ENCODE measurements around the gene CYRIA. TPM values are rescaled to one million over a fixed set of nuclear protein-coding genes. Genes with fewer than 3 reads are reported as not detected.
A peak's percentile ranks its signal among the peaks of the same experiment; 100 is the strongest.

The CYRIA gene
- total RNA-seq: 7.4 and 10.2 TPM in 2 replicates
- polyA plus RNA-seq: 3.6 and 6.3 TPM in 2 replicates
- 3.1 and 4.1 TPM in 2 replicates for polyA plus RNA-seq (2012)
- 1.1 TPM in 1 of 2 replicates, not detected in the other for polyA minus RNA-seq (ENCODE audit: low replicate concordance)

GRCh38 chr2:16665748-16666448, at the start of gene CYRIA:
Gene CYRIA (minus strand): TSS chr2:16665834. CDS start chr2:16588119, 77,715 bp downstream.
- no peaks in the 10 kb centered on the region for H3K27me3 ChIP-seq (ENCODE audit: control insufficient read depth, insufficient read depth, low read length)
- peaks cover 17% of the 10 kb centered on the region for H3K4me1 ChIP-seq (ENCODE audit: control insufficient read depth, extremely low read depth, insufficient read depth, low read length)
- H3K79me2 ChIP-seq (ENCODE audit: control insufficient read depth, insufficient read depth, low read length): no peaks in the 10 kb centered on the region
- H3K4me3 ChIP-seq (replicated peaks in 1 of 4; ENCODE audit: control extremely low read depth in 1 of 4, insufficient read depth in 1 of 4, low read depth in 3 of 4, low read length in 4 of 4): peak within 1 kb of the TSS; percentile 52 to 75 (median 63)
- peak within 1 kb of the TSS; percentile 16 for H2AFZ ChIP-seq (ENCODE audit: low read length)
- H3K9ac ChIP-seq (ENCODE audit: insufficient read depth, low read length): peak within 1 kb of the TSS; percentile 4
- no peak for TF ChIP-seq EZH2 (IDR thresholded peaks at IDR 0.05; ENCODE audit: low read length, missing control alignments)
- TF ChIP-seq, protein P1, sequence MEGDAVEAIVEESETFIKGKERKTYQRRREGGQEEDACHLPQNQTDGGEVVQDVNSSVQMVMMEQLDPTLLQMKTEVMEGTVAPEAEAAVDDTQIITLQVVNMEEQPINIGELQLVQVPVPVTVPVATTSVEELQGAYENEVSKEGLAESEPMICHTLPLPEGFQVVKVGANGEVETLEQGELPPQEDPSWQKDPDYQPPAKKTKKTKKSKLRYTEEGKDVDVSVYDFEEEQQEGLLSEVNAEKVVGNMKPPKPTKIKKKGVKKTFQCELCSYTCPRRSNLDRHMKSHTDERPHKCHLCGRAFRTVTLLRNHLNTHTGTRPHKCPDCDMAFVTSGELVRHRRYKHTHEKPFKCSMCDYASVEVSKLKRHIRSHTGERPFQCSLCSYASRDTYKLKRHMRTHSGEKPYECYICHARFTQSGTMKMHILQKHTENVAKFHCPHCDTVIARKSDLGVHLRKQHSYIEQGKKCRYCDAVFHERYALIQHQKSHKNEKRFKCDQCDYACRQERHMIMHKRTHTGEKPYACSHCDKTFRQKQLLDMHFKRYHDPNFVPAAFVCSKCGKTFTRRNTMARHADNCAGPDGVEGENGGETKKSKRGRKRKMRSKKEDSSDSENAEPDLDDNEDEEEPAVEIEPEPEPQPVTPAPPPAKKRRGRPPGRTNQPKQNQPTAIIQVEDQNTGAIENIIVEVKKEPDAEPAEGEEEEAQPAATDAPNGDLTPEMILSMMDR (conservative IDR thresholded peaks at IDR 0.05 in 1 of 2, IDR thresholded peaks at IDR 0.05 in 1 of 2; ENCODE audit: low read depth in 1 of 2, low read length in 2 of 2): no peak
- no peaks in the 10 kb centered on the region for H4K20me1 ChIP-seq (ENCODE audit: control insufficient read depth, extremely low read depth, insufficient read depth, low read length)
- no peaks in the 10 kb centered on the region for H3K9me3 ChIP-seq (ENCODE audit: control insufficient read depth, insufficient read depth, low read depth, low read length)
- DNase-seq (ENCODE audit: low read depth in 2 of 2): peak in 1 of 2 donors; percentile 36
- H3K4me2 ChIP-seq (ENCODE audit: extremely low read depth, insufficient read depth, low read length): peak within 1 kb of the TSS; percentile 81
- no peaks in the 10 kb centered on the region for H3K36me3 ChIP-seq (ENCODE audit: control insufficient read depth, insufficient read depth, low read length)
- no peak within 1 kb of the TSS for H3K27ac ChIP-seq (ENCODE audit: insufficient read depth, low read length)

DNA sequence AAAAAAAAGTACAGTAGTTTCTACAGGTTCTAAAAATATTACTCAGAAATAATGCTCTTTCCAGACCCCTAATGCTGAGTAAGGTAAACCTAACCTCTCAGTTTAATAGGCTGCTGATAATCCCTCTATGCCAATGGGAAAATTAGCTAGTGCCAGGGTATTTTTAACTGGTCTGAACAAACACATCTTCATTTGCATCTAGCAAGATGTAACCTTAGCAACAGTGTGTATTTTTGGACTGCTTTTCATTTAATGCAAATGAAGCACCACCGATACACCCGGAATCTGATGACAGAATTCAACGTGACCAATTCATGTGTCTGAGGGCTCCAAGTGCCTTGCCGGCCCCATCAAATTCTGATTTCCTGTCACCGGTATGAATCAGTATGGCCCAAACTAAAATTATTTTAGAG, 47.4 kb upstream of the CYRIA start:
- H3K36me3 ChIP-seq (ENCODE audit: control insufficient read depth, insufficient read depth, low read length): no peaks in the 10 kb centered on the region
- H3K9me3 ChIP-seq (ENCODE audit: control insufficient read depth, insufficient read depth, low read depth, low read length): no peaks in the 10 kb centered on the region
- no peak overlapping the region for H2AFZ ChIP-seq (ENCODE audit: low read length)
- H3K9ac ChIP-seq (ENCODE audit: insufficient read depth, low read length): no peak overlapping the region
- no peaks in the 10 kb centered on the region for H3K4me1 ChIP-seq (ENCODE audit: control insufficient read depth, extremely low read depth, insufficient read depth, low read length)
- no peak for DNase-seq (ENCODE audit: low read depth in 2 of 2)
- H3K4me3 ChIP-seq (replicated peaks in 1 of 4; ENCODE audit: control extremely low read depth in 1 of 4, insufficient read depth in 1 of 4, low read depth in 3 of 4, low read length in 4 of 4): no peak overlapping the region
- no peak overlapping the region for H3K4me2 ChIP-seq (ENCODE audit: extremely low read depth, insufficient read depth, low read length)
- TF ChIP-seq, protein P1 (conservative IDR thresholded peaks at IDR 0.05 in 1 of 2, IDR thresholded peaks at IDR 0.05 in 1 of 2; ENCODE audit: low read depth in 1 of 2, low read length in 2 of 2): no peak
- no peak for TF ChIP-seq EZH2 (IDR thresholded peaks at IDR 0.05; ENCODE audit: low read length, missing control alignments)
- no peak overlapping the region for H3K27ac ChIP-seq (ENCODE audit: insufficient read depth, low read length)
- no peaks in the 10 kb centered on the region for H3K27me3 ChIP-seq (ENCODE audit: control insufficient read depth, insufficient read depth, low read length)
- H3K79me2 ChIP-seq (ENCODE audit: control insufficient read depth, insufficient read depth, low read length): no peaks in the 10 kb centered on the region
- H4K20me1 ChIP-seq (ENCODE audit: control insufficient read depth, extremely low read depth, insufficient read depth, low read length): no peaks in the 10 kb centered on the region

GRCh38 chr2:16709769-16710168, 44.1 kb upstream of the CYRIA start:
- Histone ChIP-seq H2AFZ (ENCODE audit: low read length) (no peak overlapping the region), H3K36me3 (ENCODE audit: control insufficient read depth, insufficient read depth, low read length) (no peaks in the 10 kb centered on the region), H4K20me1 (ENCODE audit: control insufficient read depth, extremely low read depth, insufficient read depth, low read length) (no peaks in the 10 kb centered on the region), H3K9me3 (ENCODE audit: control insufficient read depth, insufficient read depth, low read depth, low read length) (no peaks in the 10 kb centered on the region), H3K9ac (ENCODE audit: insufficient read depth, low read length) (no peak overlapping the region), H3K4me1 (ENCODE audit: control insufficient read depth, extremely low read depth, insufficient read depth, low read length) (no peaks in the 10 kb centered on the region), H3K4me3 (replicated peaks in 1 of 4; ENCODE audit: control extremely low read depth in 1 of 4, insufficient read depth in 1 of 4, low read depth in 3 of 4, low read length in 4 of 4) (no peak overlapping the region), H3K79me2 (ENCODE audit: control insufficient read depth, insufficient read depth, low read length) (no peaks in the 10 kb centered on the region), H3K4me2 (ENCODE audit: extremely low read depth, insufficient read depth, low read length) (no peak overlapping the region), H3K27me3 (ENCODE audit: control insufficient read depth, insufficient read depth, low read length) (no peaks in the 10 kb centered on the region), H3K27ac (ENCODE audit: insufficient read depth, low read length) (no peak overlapping the region)
- no peak for DNase-seq (ENCODE audit: low read depth in 2 of 2)
- TF ChIP-seq, protein P1 (conservative IDR thresholded peaks at IDR 0.05 in 1 of 2, IDR thresholded peaks at IDR 0.05 in 1 of 2; ENCODE audit: low read depth in 1 of 2, low read length in 2 of 2): no peak
- TF ChIP-seq EZH2 (IDR thresholded peaks at IDR 0.05; ENCODE audit: low read length, missing control alignments): no peak
